H9 (cell line): ENCODE results near the gene STAMBP. TPM values are rescaled to one million over a fixed set of nuclear protein-coding genes. Genes with fewer than 3 reads are reported as not detected.

Source experiments
- DNase-seq: peaks from one replicate; pipeline ENCODE4 v3.0.0-alpha.2; 2017
- H2AFZ ChIP-seq: one replicate; pipeline ENCODE4 v1.6.1; 2013; ENCODE audit warnings: mild to moderate bottlenecking, low read length, control low read depth, moderate library complexity
- H2AK5ac ChIP-seq: 2 replicates; pipeline ENCODE4 v1.6.1; 2013; ENCODE audit warnings: low read length, control low read depth, mixed read lengths; ENCODE audit not compliant: insufficient read length
- H2BK120ac ChIP-seq: one replicate; pipeline ENCODE4 v1.6.1; 2013; ENCODE audit warnings: low read depth, mild to moderate bottlenecking, low read length, control low read depth, inconsistent platforms; ENCODE audit not compliant: poor library complexity, severe bottlenecking
- H2BK12ac ChIP-seq: 2 replicates; pipeline ENCODE4 v1.6.1; 2013; ENCODE audit warnings: low read length, control low read depth, mixed read lengths, low read depth; ENCODE audit not compliant: insufficient read length
- H2BK15ac ChIP-seq: 2 replicates; pipeline ENCODE4 v1.6.1; 2013; ENCODE audit warnings: low read depth, low read length, control low read depth
- H2BK20ac ChIP-seq: one replicate; pipeline ENCODE4 v1.6.1; 2013; ENCODE audit warnings: low read depth, mild to moderate bottlenecking, low read length, control low read depth, inconsistent platforms; ENCODE audit not compliant: poor library complexity, severe bottlenecking
- H2BK5ac ChIP-seq: 2 replicates; pipeline ENCODE4 v1.6.1; 2013; ENCODE audit warnings: low read length, control low read depth, mixed read lengths; ENCODE audit not compliant: insufficient read length
- H3K14ac ChIP-seq: 2 replicates; pipeline ENCODE4 v1.6.1; 2013; ENCODE audit warnings: low read length, control low read depth; ENCODE audit not compliant: insufficient read depth
- H3K18ac ChIP-seq: 2 replicates; pipeline ENCODE4 v1.6.1; 2013; ENCODE audit warnings: low read depth, mild to moderate bottlenecking, mixed read lengths, low read length, control low read depth; ENCODE audit not compliant: insufficient read length
- H3K23ac ChIP-seq: 2 replicates; pipeline ENCODE4 v1.6.1; 2013; ENCODE audit warnings: low read length, control low read depth, mixed read lengths, low read depth; ENCODE audit not compliant: insufficient read length
- H3K23me2 ChIP-seq: 2 replicates; pipeline ENCODE4 v1.6.1; 2013; ENCODE audit warnings: low read depth, mild to moderate bottlenecking, mixed read lengths, low read length, control low read depth; ENCODE audit not compliant: insufficient read length, poor library complexity, severe bottlenecking
- H3K27ac ChIP-seq: 2 replicates; pipeline ENCODE4 v1.5.1; 2013; ENCODE audit warnings: low read length, control low read depth, mixed read lengths, low read depth; ENCODE audit not compliant: insufficient read length
- H3K27me3 ChIP-seq: 2 replicates; pipeline ENCODE4 v1.6.1; 2013; ENCODE audit warnings: low read length, control low read depth, inconsistent platforms; ENCODE audit not compliant: insufficient read depth
- H3K4ac ChIP-seq: 2 replicates; pipeline ENCODE4 v1.6.1; 2013; ENCODE audit warnings: low read depth, mild to moderate bottlenecking, control low read depth, inconsistent platforms, low read length, moderate library complexity
- H3K4me1 ChIP-seq: 2 replicates; pipeline ENCODE4 v1.6.1; 2013; ENCODE audit warnings: low read length, control low read depth, inconsistent platforms; ENCODE audit not compliant: insufficient read depth
- H3K4me2 ChIP-seq: 2 replicates; pipeline ENCODE4 v1.6.1; 2013; ENCODE audit warnings: low read length, control low read depth, mixed read lengths; ENCODE audit not compliant: insufficient read length, insufficient read depth
- H3K56ac ChIP-seq: 2 replicates; pipeline ENCODE4 v1.6.1; 2013; ENCODE audit warnings: low read depth, mild to moderate bottlenecking, mixed read lengths, low read length, control low read depth; ENCODE audit not compliant: insufficient read length
- H3K79me1 ChIP-seq: 2 replicates; pipeline ENCODE4 v1.6.1; 2013; ENCODE audit warnings: low read depth, mild to moderate bottlenecking, moderate library complexity, low read length, control low read depth, inconsistent platforms; ENCODE audit not compliant: insufficient read depth, poor library complexity, severe bottlenecking
- H3K79me2 ChIP-seq: 2 replicates; pipeline ENCODE4 v1.6.1; 2013; ENCODE audit warnings: low read length, control low read depth, inconsistent platforms; ENCODE audit not compliant: insufficient read depth
- H3K9ac ChIP-seq: 2 replicates; pipeline ENCODE4 v1.6.1; 2013; ENCODE audit warnings: low read length, control low read depth, mixed read lengths; ENCODE audit not compliant: insufficient read length; ENCODE audit errors: extremely low read depth
- H3K9me3 ChIP-seq: one replicate; pipeline ENCODE4 v1.6.1; 2013; ENCODE audit warnings: low read depth, low read length, inconsistent platforms; ENCODE audit not compliant: control insufficient read depth
- H3T11ph ChIP-seq: one replicate; pipeline ENCODE4 v1.6.1; 2013; ENCODE audit warnings: mild to moderate bottlenecking, low read length, control low read depth, inconsistent platforms
- H4K20me1 ChIP-seq: one replicate; pipeline ENCODE4 v1.6.1; 2013; ENCODE audit not compliant: control insufficient read depth, insufficient read length, insufficient read depth
- H4K5ac ChIP-seq: 2 replicates; pipeline ENCODE4 v1.6.1; 2013; ENCODE audit warnings: low read depth, mild to moderate bottlenecking, mixed read lengths, low read length, control low read depth; ENCODE audit not compliant: insufficient read length
- H4K8ac ChIP-seq: replicated peaks from 2 replicates; pipeline ENCODE4 v1.6.1; 2013; ENCODE audit warnings: low read length, control low read depth, mixed read lengths, low read depth; ENCODE audit not compliant: insufficient read length
- H4K91ac ChIP-seq: 2 replicates; pipeline ENCODE4 v1.6.1; 2013; ENCODE audit warnings: low read depth, mild to moderate bottlenecking, moderate library complexity, mixed read lengths, low read length, control low read depth; ENCODE audit not compliant: insufficient read length
- H3K27ac Mint-ChIP-seq, 3 experiments: 2 replicates in 2 of 3; 3 replicates in 1 of 3; pipeline ENCODE4 v1.8.0; 2020 to 2021; ENCODE audit warnings: mixed read lengths in 3 of 3, mild to moderate bottlenecking in 1 of 3, moderate library complexity in 1 of 3
- H3K27me3 Mint-ChIP-seq: 2 replicates; pipeline ENCODE4 v1.8.0; 2021; ENCODE audit warnings: low read depth, mild to moderate bottlenecking, moderate library complexity, mixed read lengths
- H3K36me3 Mint-ChIP-seq, 3 experiments: 2 replicates in 2 of 3; 3 replicates in 1 of 3; pipeline ENCODE4 v1.8.0; 2020 to 2021; ENCODE audit warnings: low read depth in 3 of 3, mixed read lengths in 3 of 3; ENCODE audit not compliant: insufficient read depth in 1 of 3
- H3K4me1 Mint-ChIP-seq, 2 experiments: 2 replicates each; pipeline ENCODE4 v1.8.0; 2020; ENCODE audit warnings: mixed read lengths in 2 of 2
- H3K4me3 Mint-ChIP-seq, 2 experiments: 2 replicates in 1 of 2; 3 replicates in 1 of 2; pipeline ENCODE4 v1.8.0; 2020 to 2021; ENCODE audit warnings: mild to moderate bottlenecking in 2 of 2, mixed read lengths in 2 of 2, moderate library complexity in 1 of 2
- H3K9me3 Mint-ChIP-seq, 2 experiments: 2 replicates in 1 of 2; 3 replicates in 1 of 2; pipeline ENCODE4 v1.8.0; 2020; ENCODE audit warnings: mild to moderate bottlenecking in 2 of 2, mixed read lengths in 2 of 2, moderate library complexity in 1 of 2
- CTCF ChIP-seq: fragments of 200-600 bp; sonication (generic); conservative IDR thresholded peaks from 3 replicates; pipeline ENCODE4 v1.8.0; 2021; ENCODE audit warnings: antibody characterized with exemption, mild to moderate bottlenecking
- WGBS: extraction: QIAGEN DNeasy Blood & Tissue Kit; methylation state at CpG from one replicate; pipeline ENCODE4 v1.1.7; 2013; ENCODE audit warnings: missing lambda C conversion rate, low lambda C conversion rate, mixed read lengths; ENCODE audit not compliant: insufficient read length; ENCODE audit errors: extremely low coverage; 5-methylcytosine and 5-hydroxymethylcytosine counted together
- total RNA-seq: library from RNA; stranded (reverse); gene quantifications from 2 replicates; pipeline ENCODE4 v1.2.1, GENCODE V29; 2021

STAMBP gene
- total RNA-seq, 1 experiment from 2014 or later = 45.5 TPM

DNA sequence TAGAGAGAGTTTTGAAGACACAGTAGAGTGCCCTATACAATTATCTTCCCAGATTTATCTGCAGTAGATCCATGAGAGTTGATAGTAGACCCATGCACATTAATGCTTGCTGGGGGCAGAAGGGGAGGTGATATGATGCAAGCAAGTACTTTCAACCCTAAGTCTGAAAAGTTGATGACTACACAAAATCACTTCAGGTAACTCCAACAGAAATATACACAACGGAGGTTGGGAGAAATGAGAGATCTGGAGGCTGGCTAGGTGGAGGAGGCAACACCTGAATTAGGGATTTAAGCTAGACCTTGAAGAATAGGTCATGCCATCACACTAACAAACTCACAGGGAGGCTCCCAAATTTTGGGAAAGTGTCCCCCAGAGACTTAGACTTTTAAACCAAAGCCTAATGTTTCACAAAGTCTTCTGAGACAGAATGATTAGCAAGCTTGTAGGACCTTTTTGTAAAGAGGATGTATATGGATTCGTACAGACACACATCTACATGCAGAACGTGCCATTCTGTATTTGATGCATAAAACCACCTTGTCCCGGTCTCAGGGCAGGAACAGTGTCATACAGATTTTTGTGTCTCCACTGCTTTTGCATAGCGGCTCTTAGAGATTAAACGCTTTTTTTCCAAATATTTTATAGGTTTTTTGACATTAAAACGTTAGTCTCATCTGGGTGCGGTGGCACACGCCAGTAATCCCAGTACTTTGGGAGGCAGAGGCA is 937 bp upstream of the STAMBP start:
- H3K27me3 ChIP-seq = no peaks in the 10 kb centered on the region
- H3K27ac ChIP-seq = no peak overlapping the region
- H3K4me3 Mint-ChIP-seq = peak overlapping the region; percentile 87 to 88; a peak in 4 of 5 replicates
- no peak overlapping the region for H2BK20ac ChIP-seq
- no peaks in the 10 kb centered on the region for H4K20me1 ChIP-seq
- no peak overlapping the region for H3K9ac ChIP-seq
- H2BK12ac ChIP-seq = no peak overlapping the region
- no peak overlapping the region for H4K91ac ChIP-seq
- peaks cover 15 to 19% (median 18%) of the 10 kb centered on the region in 3 experiments for H3K36me3 Mint-ChIP-seq
- no peak overlapping the region for H3K4ac ChIP-seq
- no CpG with 5 or more reads among the region's 9 CpGs for WGBS
- H2BK15ac ChIP-seq = no peak overlapping the region
- H3K23ac ChIP-seq = no peak overlapping the region
- H4K5ac ChIP-seq = no peak overlapping the region
- no peak overlapping the region for H3T11ph ChIP-seq
- no peak overlapping the region for H3K56ac ChIP-seq
- peaks cover 24% of the 10 kb centered on the region for H3K27me3 Mint-ChIP-seq
- peaks cover 3% of the 10 kb centered on the region for H3K79me1 ChIP-seq
- no peak overlapping the region for H2AK5ac ChIP-seq
- H3K9me3 ChIP-seq = no peaks in the 10 kb centered on the region
- H2BK5ac ChIP-seq = no peak overlapping the region
- no peak overlapping the region for H4K8ac ChIP-seq
- peaks cover 0 to 2% of the 10 kb centered on the region in 2 experiments; a peak in 1 of 5 replicates for H3K9me3 Mint-ChIP-seq
- peaks cover 22 to 32% of the 10 kb centered on the region in 2 experiments for H3K4me1 Mint-ChIP-seq
- H3K27ac Mint-ChIP-seq = no peak overlapping the region
- H3K4me1 ChIP-seq = no peaks in the 10 kb centered on the region; the same call in 1 of the 2 replicates
- H3K23me2 ChIP-seq = peaks cover 6% of the 10 kb centered on the region
- no peak overlapping the region for H3K14ac ChIP-seq
- TF ChIP-seq CTCF = no peak
- no peak overlapping the region for H3K18ac ChIP-seq
- H3K79me2 ChIP-seq = peaks cover 5% of the 10 kb centered on the region; the same call in 1 of the 2 replicates
- DNase-seq = no peak
- no peak overlapping the region for H2AFZ ChIP-seq
- peak overlapping the region; percentile 99 for H3K4me2 ChIP-seq
- no peak overlapping the region for H2BK120ac ChIP-seq
